Epithelial cell of proximal tubule (primary cell): Measurements from ENCODE around the gene ATP2B3. TPM values are rescaled to one million over a fixed set of nuclear protein-coding genes. Genes with fewer than 3 reads are reported as not detected.

Experiments
- DNase-seq: peaks from one replicate; pipeline ENCODE4 v3.0.0-alpha.2; 2011; ENCODE audit warnings: low read depth
- H3K4me3 ChIP-seq: 2 replicates; pipeline ENCODE4 v1.5.1; 2011; ENCODE audit warnings: low read depth, mild to moderate bottlenecking, low read length
- total RNA-seq: library from RNA; depleted of rRNA; stranded (reverse); fragments of >200 nt; gene quantifications from 2 replicates; pipeline ENCODE4 v1.2.3, GENCODE V29; 2015
- TF ChIP-seq, protein P1 (sequence below): conservative IDR thresholded peaks from 2 replicates; pipeline ENCODE4 v1.5.1; 2012; ENCODE audit warnings: low read depth, mild to moderate bottlenecking, low read length

ATP2B3 gene
- total RNA-seq, 1 donor from 2014 or later: not detected

DNA sequence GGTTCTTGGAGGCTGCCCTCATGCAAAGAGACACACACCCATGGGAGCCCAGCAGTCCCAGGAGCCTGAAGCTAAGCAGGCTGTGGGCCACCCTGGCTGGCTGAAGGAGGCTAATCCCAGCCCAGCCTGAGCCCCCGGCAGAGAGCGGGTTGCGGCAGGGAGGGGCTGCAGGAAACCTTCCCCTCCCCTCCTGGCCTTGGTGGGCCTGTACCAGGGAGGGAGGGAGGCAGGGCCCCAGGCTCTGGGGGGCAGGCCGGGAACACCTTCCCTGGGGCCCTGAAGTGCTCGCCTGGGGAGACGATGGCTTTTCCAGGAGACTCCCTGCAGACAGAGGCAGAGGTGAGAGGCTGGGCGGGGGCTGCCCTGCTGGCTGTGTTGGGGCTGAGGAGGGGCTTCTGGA is 19.0 kb upstream of the ATP2B3 start:
- no peak for DNase-seq
- TF ChIP-seq, protein P1, sequence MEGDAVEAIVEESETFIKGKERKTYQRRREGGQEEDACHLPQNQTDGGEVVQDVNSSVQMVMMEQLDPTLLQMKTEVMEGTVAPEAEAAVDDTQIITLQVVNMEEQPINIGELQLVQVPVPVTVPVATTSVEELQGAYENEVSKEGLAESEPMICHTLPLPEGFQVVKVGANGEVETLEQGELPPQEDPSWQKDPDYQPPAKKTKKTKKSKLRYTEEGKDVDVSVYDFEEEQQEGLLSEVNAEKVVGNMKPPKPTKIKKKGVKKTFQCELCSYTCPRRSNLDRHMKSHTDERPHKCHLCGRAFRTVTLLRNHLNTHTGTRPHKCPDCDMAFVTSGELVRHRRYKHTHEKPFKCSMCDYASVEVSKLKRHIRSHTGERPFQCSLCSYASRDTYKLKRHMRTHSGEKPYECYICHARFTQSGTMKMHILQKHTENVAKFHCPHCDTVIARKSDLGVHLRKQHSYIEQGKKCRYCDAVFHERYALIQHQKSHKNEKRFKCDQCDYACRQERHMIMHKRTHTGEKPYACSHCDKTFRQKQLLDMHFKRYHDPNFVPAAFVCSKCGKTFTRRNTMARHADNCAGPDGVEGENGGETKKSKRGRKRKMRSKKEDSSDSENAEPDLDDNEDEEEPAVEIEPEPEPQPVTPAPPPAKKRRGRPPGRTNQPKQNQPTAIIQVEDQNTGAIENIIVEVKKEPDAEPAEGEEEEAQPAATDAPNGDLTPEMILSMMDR: no peak
- no peak overlapping the region for H3K4me3 ChIP-seq

DNA sequence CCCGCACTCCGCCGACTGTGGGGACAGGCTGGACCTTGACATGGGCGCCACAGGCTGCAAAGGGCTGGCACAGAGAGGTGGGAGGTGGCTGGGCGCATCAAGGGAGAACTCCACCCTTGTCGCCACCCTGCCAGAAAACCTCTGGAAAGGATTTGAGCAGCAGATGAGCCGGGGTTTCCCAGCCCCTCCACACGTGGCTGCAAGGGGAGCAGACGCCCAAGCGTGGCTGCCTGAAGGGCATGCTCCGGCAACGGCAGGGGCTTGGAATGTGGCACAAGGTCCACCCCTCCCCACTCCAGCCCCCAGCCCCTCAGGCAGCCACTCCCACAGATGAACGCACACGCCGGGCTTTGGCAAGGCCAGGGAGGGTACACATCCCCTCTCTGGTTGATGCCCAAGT is 18.1 kb upstream of the ATP2B3 start:
- no peak for DNase-seq
- TF ChIP-seq, protein P1: no peak
- H3K4me3 ChIP-seq: no peak overlapping the region

DNA sequence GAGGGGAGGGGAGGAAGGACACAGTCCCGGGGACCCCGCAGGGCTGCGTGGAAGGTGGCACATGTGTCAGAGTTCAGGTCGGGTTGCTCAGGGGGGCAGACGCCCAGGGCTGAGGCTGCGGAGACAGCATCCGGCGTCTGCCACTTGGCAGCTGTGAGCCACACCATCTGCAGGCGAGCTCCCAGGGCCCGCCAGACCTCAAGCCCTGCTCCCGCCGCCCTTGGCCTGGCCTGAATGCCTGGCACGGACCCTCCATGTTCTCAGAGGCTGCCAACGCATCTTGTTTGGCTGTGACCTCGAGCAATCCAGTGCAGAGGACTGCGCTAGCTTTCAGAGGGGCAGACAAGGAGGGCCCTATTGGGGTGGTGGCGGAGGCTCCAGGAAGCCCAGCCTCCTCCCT is 17.6 kb upstream of the ATP2B3 start:
- DNase-seq: no peak
- no peak overlapping the region for H3K4me3 ChIP-seq
- TF ChIP-seq, protein P1: no peak

DNA sequence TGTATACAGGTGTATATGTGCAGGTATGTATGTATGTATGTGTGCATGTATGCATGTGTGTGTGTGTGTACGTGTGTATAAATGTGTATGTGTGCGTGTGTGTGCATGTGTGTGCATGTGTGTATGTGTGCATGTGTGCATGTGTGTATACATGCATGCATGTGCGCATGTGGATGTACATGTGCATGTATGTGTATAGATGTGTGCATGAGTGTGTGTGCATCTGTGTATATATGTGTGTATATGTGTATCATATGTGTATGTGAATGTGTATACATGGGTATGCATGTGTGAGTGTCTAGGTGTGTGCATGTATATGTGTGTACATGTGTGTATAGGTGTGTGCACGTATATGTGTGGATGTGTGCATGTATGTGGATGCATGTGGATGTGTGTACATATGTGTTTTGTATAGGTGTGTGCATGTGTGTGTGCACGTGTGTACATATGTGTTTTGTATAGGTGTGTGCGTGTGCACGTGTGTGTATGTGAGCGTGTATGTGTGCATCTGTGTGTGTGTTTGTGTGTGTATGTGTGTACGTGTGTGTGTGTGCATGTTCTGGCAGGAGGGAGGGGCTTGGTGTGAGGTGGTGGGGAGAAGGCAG is 16.7 kb upstream of the ATP2B3 start:
- no peak overlapping the region for H3K4me3 ChIP-seq
- DNase-seq: no peak
- TF ChIP-seq, protein P1: no peak

DNA sequence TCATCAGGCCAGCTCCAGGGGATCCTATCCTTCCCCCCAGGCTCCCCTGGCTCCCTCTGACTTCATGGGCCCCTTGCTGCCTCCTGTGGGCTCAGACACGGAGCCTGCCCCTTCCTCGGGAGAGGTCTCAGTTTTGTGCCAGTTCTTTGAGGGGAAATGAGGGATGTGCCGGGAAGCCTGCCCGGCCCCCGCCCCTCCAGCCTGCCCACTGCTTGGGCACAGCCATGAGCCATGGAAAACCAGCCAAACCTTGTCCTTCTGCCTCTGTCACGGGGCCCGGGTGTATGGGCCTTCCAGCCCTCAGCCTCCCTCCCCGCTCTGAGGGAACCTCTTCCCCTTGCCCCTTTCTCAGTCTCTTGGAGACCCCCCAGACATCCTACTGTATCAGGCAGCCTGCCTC is 15.9 kb upstream of the ATP2B3 start:
- TF ChIP-seq, protein P1: no peak
- DNase-seq: no peak
- no peak overlapping the region for H3K4me3 ChIP-seq

DNA sequence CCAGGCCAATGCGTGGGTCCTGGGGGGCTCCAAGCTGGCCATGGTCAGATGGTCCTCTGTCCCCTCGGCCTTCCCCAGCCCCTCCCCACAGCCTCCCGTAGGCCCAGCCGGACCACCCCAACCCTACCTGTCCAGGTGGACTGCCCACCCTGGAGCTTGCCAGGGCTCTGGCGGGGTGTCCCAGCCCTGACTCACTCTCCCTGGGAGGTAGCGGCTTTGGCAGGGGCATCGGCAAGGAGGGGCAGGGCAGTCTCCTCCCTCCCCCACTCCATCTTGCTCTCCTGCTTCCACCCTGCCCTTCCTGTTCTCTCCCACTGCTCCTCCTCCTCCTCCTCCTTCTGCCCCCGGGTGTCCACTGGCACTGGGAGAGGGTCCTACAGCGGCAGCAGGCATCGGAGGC is 15.3 kb upstream of the ATP2B3 start:
- TF ChIP-seq, protein P1: no peak
- no peak for DNase-seq
- no peak overlapping the region for H3K4me3 ChIP-seq

DNA sequence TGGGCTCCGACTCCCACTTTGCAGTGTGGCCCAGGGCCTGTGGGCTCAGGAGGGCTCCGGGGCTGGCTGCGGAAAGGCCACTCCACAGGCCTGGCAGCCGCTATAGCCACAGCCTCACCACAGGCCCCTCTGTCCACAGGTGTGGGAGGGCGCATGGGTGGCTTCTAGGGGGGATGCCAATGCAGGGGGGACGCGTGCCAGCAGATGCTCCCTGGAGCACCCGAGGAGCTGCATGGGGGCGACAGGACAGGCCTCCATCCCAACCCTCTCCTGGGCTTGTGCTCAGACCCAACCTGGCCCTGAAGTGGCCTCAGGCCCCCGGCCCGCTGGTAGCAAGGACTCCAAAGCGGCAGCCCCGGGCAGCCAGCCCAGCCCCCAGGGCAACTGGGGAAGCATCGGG is 14.6 kb upstream of the ATP2B3 start:
- no peak for DNase-seq
- TF ChIP-seq, protein P1: no peak
- no peak overlapping the region for H3K4me3 ChIP-seq
